Measurements from ENCODE around the gene GRK6.
A peak's percentile ranks its signal among the peaks of the same experiment; 100 is the strongest.

Gene GRK6

GRCh38 chr5:177476531-177477233 lies 50.2 kb downstream of the GRK6 start:
- peaks cover 51% of the 10 kb centered on the region for H3K4me1 Mint-ChIP-seq
- H3K9me3 Mint-ChIP-seq, result no peaks in the 10 kb centered on the region
- peaks cover 5% of the 10 kb centered on the region for H3K36me3 Mint-ChIP-seq (ENCODE audit: low read depth)
- TF ChIP-seq, protein P1, sequence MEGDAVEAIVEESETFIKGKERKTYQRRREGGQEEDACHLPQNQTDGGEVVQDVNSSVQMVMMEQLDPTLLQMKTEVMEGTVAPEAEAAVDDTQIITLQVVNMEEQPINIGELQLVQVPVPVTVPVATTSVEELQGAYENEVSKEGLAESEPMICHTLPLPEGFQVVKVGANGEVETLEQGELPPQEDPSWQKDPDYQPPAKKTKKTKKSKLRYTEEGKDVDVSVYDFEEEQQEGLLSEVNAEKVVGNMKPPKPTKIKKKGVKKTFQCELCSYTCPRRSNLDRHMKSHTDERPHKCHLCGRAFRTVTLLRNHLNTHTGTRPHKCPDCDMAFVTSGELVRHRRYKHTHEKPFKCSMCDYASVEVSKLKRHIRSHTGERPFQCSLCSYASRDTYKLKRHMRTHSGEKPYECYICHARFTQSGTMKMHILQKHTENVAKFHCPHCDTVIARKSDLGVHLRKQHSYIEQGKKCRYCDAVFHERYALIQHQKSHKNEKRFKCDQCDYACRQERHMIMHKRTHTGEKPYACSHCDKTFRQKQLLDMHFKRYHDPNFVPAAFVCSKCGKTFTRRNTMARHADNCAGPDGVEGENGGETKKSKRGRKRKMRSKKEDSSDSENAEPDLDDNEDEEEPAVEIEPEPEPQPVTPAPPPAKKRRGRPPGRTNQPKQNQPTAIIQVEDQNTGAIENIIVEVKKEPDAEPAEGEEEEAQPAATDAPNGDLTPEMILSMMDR (IDR thresholded peaks at IDR 0.05; ENCODE audit: unreplicated experiment in 3 of 3), result no peak
- H3K27me3 Mint-ChIP-seq (ENCODE audit: low read depth), result peaks cover 3% of the 10 kb centered on the region
- peak overlapping the region; percentile 20 to 78 (median 55) for H3K4me3 Mint-ChIP-seq
- H3K27ac Mint-ChIP-seq, result peak overlapping the region; percentile 12 to 75 (median 72)

- Mint-ChIP-seq H3K4me3 (peak overlapping the region; percentile 32 to 58 (median 47)), H3K27me3 (ENCODE audit: low read depth) (peaks cover 3% of the 10 kb centered on the region), H3K36me3 (ENCODE audit: low read depth) (peaks cover 10% of the 10 kb centered on the region), H3K27ac (peak overlapping the region; percentile 44 to 98 (median 90)), H3K4me1 (peaks cover 50% of the 10 kb centered on the region), H3K9me3 (no peaks in the 10 kb centered on the region)
- TF ChIP-seq, protein P1 (IDR thresholded peaks at IDR 0.05; ENCODE audit: unreplicated experiment in 3 of 3), result no peak
Observed at GRCh38 chr5:177477701-177478477, 51.4 kb downstream of the GRK6 start.

- peaks cover 18% of the 10 kb centered on the region for H3K36me3 Mint-ChIP-seq (ENCODE audit: low read depth)
- H3K4me1 Mint-ChIP-seq, result peaks cover 52% of the 10 kb centered on the region
- peak overlapping the region; percentile 78 to 98 (median 90) for H3K27ac Mint-ChIP-seq
Observed at GRCh38 chr5:177478711-177479646, 52.5 kb downstream of the GRK6 start.

DNA sequence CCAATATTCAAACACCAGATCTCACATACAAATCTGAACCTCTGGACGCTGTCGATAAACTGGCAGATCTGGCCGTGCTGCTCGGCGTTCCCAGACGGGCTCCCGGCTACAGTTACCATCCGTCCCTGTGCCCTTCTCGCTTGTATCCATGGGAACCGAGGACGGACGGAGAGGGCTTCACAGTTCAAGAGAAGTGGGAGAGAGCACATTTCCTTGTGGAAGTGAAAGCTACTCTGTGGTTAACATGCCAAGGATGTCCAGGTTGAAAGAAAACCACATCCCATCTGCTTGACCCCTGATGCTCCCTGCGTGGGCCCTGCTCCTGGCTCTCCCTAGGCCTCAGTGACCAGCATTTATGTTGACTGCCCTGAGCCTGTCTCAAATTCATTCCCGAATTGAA lies 53.3 kb downstream of the GRK6 start:
- TF ChIP-seq, protein P1 (IDR thresholded peaks at IDR 0.05; ENCODE audit: unreplicated experiment in 3 of 3), result no peak
- H3K27me3 Mint-ChIP-seq (ENCODE audit: low read depth), result peaks cover 3% of the 10 kb centered on the region
- no peaks in the 10 kb centered on the region for H3K9me3 Mint-ChIP-seq
- peaks cover 52% of the 10 kb centered on the region for H3K4me1 Mint-ChIP-seq
- H3K27ac Mint-ChIP-seq, result peak overlapping the region; percentile 78 to 98 (median 90)
- H3K36me3 Mint-ChIP-seq (ENCODE audit: low read depth), result peaks cover 26% of the 10 kb centered on the region
- peak overlapping the region in 1 of 3 experiments; percentile 65 for H3K4me3 Mint-ChIP-seq

More at GRCh38 chr5:177478711-177479646, 52.5 kb downstream of the GRK6 start:
- peak overlapping the region in 2 of 3 experiments; percentile 16 to 65 for H3K4me3 Mint-ChIP-seq
- peaks cover 3% of the 10 kb centered on the region for H3K27me3 Mint-ChIP-seq (ENCODE audit: low read depth)
- TF ChIP-seq, protein P1 (IDR thresholded peaks at IDR 0.05; ENCODE audit: unreplicated experiment in 3 of 3), result no peak
- no peaks in the 10 kb centered on the region for H3K9me3 Mint-ChIP-seq

GRCh38 chr5:177482359-177482795 lies 55.9 kb downstream of the GRK6 start:
- H3K4me1 Mint-ChIP-seq, result peaks cover 50% of the 10 kb centered on the region
- no peaks in the 10 kb centered on the region for H3K9me3 Mint-ChIP-seq
- peaks cover 45% of the 10 kb centered on the region for H3K36me3 Mint-ChIP-seq (ENCODE audit: low read depth)
- peaks cover 3% of the 10 kb centered on the region for H3K27me3 Mint-ChIP-seq (ENCODE audit: low read depth)
- no peak overlapping the region for H3K4me3 Mint-ChIP-seq
- TF ChIP-seq, protein P1 (IDR thresholded peaks at IDR 0.05; ENCODE audit: unreplicated experiment in 3 of 3), result no peak
- H3K27ac Mint-ChIP-seq, result peak overlapping the region in 2 of 3 experiments; percentile 51 to 80

Measured in nephron (organoid).